PFSK-1 (cell line): ENCODE data around the gene SEC31B.

ENCODE experiments used
- POLR2AphosphoS5 ChIP-seq: IDR thresholded peaks from 2 replicates; pipeline ENCODE4 v1.6.1; 2012; ENCODE audit warnings: low read depth, mild to moderate bottlenecking, control low read depth, low read length, moderate library complexity
- REST ChIP-seq, 2 experiments: IDR thresholded peaks; 2 replicates each; pipeline versions ENCODE4 v1.6.1 to v1.8.0; 2011 to 2012; ENCODE audit warnings: low read depth in 2 of 2, low read length in 2 of 2, control low read depth in 1 of 2, inconsistent platforms in 1 of 2, mild to moderate bottlenecking in 1 of 2, moderate library complexity in 1 of 2; ENCODE audit not compliant: insufficient read depth in 1 of 2
- SIN3A ChIP-seq: IDR thresholded peaks from 2 replicates; pipeline ENCODE4 v1.6.1; 2012; ENCODE audit warnings: mild to moderate bottlenecking, low read length, moderate library complexity, borderline replicate concordance; ENCODE audit not compliant: insufficient read depth
- TAF1 ChIP-seq: IDR thresholded peaks from 2 replicates; pipeline ENCODE4 v1.6.1; 2012; ENCODE audit warnings: low read length, control low read depth, borderline replicate concordance; ENCODE audit not compliant: insufficient read depth

GRCh38 chr10:100531761-100532160, 12.1 kb upstream of the SEC31B start:
- TF ChIP-seq REST (IDR thresholded peaks at IDR 0.05; ENCODE audit: insufficient read depth in 1 of 2, low read depth in 2 of 2, low read length in 2 of 2) (no peak), POLR2AphosphoS5 (no peak), SIN3A (no peak), TAF1 (no peak)
